IMR-90 (cell line): ENCODE results near the gene JMJD1C. TPM values are rescaled to one million over a fixed set of nuclear protein-coding genes. Genes with fewer than 3 reads are reported as not detected.

ENCODE experiments used
- ATAC-seq: fragments of 200-7000 bp; cut with Tn5 transposase; 2 replicates; pipeline ENCODE4 v1.9.1; 2020; ENCODE audit warnings: low read depth, mild to moderate bottlenecking, moderate library complexity
- BruUV-seq: library from RNA; stranded (reverse); fragments of 400-500 nt; replicated peaks from 2 replicates; lab custom pipeline; 2021; lab: Mats Ljungman, UMichigan
- CTCF ChIA-PET: fragments of 300-600 bp; formaldehyde crosslinking; extraction: SDS; loops from one replicate; lab custom pipeline; 2021; ENCODE audit warnings: antibody characterized with exemption; lab: Yijun Ruan, JAX
- POLR2A ChIA-PET: fragments of 300-600 bp; sonication (Branson Sonifier 250); formaldehyde crosslinking; loops from one replicate; lab custom pipeline; 2022; ENCODE audit warnings: antibody characterized with exemption; ENCODE audit not compliant: unreplicated experiment; lab: Charles Lee
- DNase-seq: peaks from one replicate; pipeline ENCODE4 v3.0.0; 2013
- H2AFZ ChIP-seq: replicated peaks from 2 replicates; pipeline ENCODE3; 2013; ENCODE audit warnings: low read length, mild to moderate bottlenecking; ENCODE audit not compliant: poor library complexity
- H2AK5ac ChIP-seq: 2 replicates; pipeline ENCODE4 v1.6.1; 2013; ENCODE audit warnings: low read depth, low read length, inconsistent platforms
- H2AK9ac ChIP-seq: replicated peaks from 2 replicates; pipeline ENCODE3; 2013; ENCODE audit warnings: mild to moderate bottlenecking, low read depth, low read length, moderate library complexity; ENCODE audit not compliant: poor library complexity
- H2BK120ac ChIP-seq: 2 replicates; pipeline ENCODE4 v1.6.1; 2013; ENCODE audit warnings: low read depth, low read length, inconsistent platforms
- H2BK15ac ChIP-seq: 3 replicates; pipeline ENCODE4 v1.6.1; 2013; ENCODE audit warnings: low read depth, low read length, inconsistent platforms
- H2BK20ac ChIP-seq: 2 replicates; pipeline ENCODE4 v1.6.1; 2013; ENCODE audit warnings: low read depth, mild to moderate bottlenecking, inconsistent platforms, low read length, moderate library complexity
- H2BK5ac ChIP-seq: 2 replicates; pipeline ENCODE4 v1.6.1; 2013; ENCODE audit warnings: mild to moderate bottlenecking, low read depth, low read length, inconsistent platforms; ENCODE audit not compliant: poor library complexity, severe bottlenecking
- H3K14ac ChIP-seq: replicated peaks from 2 replicates; pipeline ENCODE4 v1.6.1; 2013; ENCODE audit warnings: low read depth, low read length, inconsistent platforms
- H3K18ac ChIP-seq: 2 replicates; pipeline ENCODE4 v1.6.1; 2013; ENCODE audit warnings: low read depth, low read length, control low read depth
- H3K23ac ChIP-seq: 2 replicates; pipeline ENCODE4 v1.6.1; 2013; ENCODE audit warnings: low read depth, low read length, inconsistent platforms
- H3K27ac ChIP-seq: 2 replicates; pipeline ENCODE4 v1.5.1; 2013; ENCODE audit warnings: mild to moderate bottlenecking, control low read depth, low read length; ENCODE audit not compliant: insufficient read depth
- H3K27me3 ChIP-seq: 2 replicates; pipeline ENCODE4 v1.6.1; 2013; ENCODE audit warnings: low read length; ENCODE audit not compliant: control insufficient read depth, insufficient read depth
- H3K36me3 ChIP-seq: 2 replicates; pipeline ENCODE4 v1.6.1; 2013; ENCODE audit warnings: low read length, mixed read lengths; ENCODE audit not compliant: control insufficient read depth, insufficient read depth
- H3K4ac ChIP-seq: 2 replicates; pipeline ENCODE4 v1.6.1; 2013; ENCODE audit warnings: low read depth, low read length, inconsistent platforms
- H3K4me1 ChIP-seq: 2 replicates; pipeline ENCODE4 v1.6.1; 2013; ENCODE audit warnings: low read length, mixed read lengths; ENCODE audit not compliant: control insufficient read depth, insufficient read depth
- H3K4me2 ChIP-seq: 2 replicates; pipeline ENCODE4 v1.6.1; 2013; ENCODE audit warnings: low read depth, mild to moderate bottlenecking, control low read depth, low read length, moderate library complexity
- H3K4me3 ChIP-seq: 2 replicates; pipeline ENCODE4 v1.5.1; 2013; ENCODE audit warnings: low read depth, mild to moderate bottlenecking, control low read depth, low read length, moderate library complexity; ENCODE audit not compliant: insufficient read depth
- H3K56ac ChIP-seq: 2 replicates; pipeline ENCODE4 v1.6.1; 2013; ENCODE audit warnings: low read length, inconsistent platforms; ENCODE audit not compliant: insufficient read depth; ENCODE audit errors: extremely low read depth
- H3K79me1 ChIP-seq, 2 experiments: 2 replicates each; pipeline ENCODE4 v1.6.1; 2013; ENCODE audit warnings: low read length in 2 of 2, inconsistent platforms in 1 of 2, low read depth in 1 of 2
- H3K9ac ChIP-seq: 2 replicates; pipeline ENCODE4 v1.6.1; 2013; ENCODE audit warnings: low read depth, low read length, control low read depth
- H3K9me1 ChIP-seq: 2 replicates; pipeline ENCODE4 v1.6.1; 2013; ENCODE audit warnings: low read length, inconsistent platforms; ENCODE audit not compliant: insufficient read depth
- H3K9me3 ChIP-seq: 2 replicates; pipeline ENCODE4 v1.6.1; 2013; ENCODE audit warnings: low read length; ENCODE audit not compliant: control insufficient read depth, insufficient read depth
- H4K20me1 ChIP-seq: 2 replicates; pipeline ENCODE4 v1.6.1; 2013; ENCODE audit warnings: low read length, inconsistent platforms; ENCODE audit not compliant: insufficient read depth
- H4K5ac ChIP-seq: 2 replicates; pipeline ENCODE4 v1.6.1; 2013; ENCODE audit warnings: mild to moderate bottlenecking, low read depth, low read length, control low read depth
- H4K8ac ChIP-seq, 2 experiments: 2 replicates each; pipeline ENCODE4 v1.6.1; 2013; ENCODE audit warnings: low read depth in 2 of 2, low read length in 2 of 2, control low read depth in 1 of 2, inconsistent platforms in 1 of 2
- H4K91ac ChIP-seq: 2 replicates; pipeline ENCODE4 v1.6.1; 2013; ENCODE audit warnings: low read depth, low read length, inconsistent platforms; ENCODE audit not compliant: insufficient read depth
- FOS ChIP-seq: fragments of 150-350 bp; IDR thresholded peaks from 2 replicates; pipeline ENCODE4 v1.6.1; 2016; ENCODE audit warnings: low read depth, low read length
- MAFK ChIP-seq: IDR thresholded peaks from 2 replicates; pipeline ENCODE4 v1.6.1; 2012; ENCODE audit warnings: low read depth, low read length, improper control_type of control experiment
- MAZ ChIP-seq: IDR thresholded peaks from 2 replicates; pipeline ENCODE4 v1.6.1; 2012; ENCODE audit warnings: low read depth, mild to moderate bottlenecking, low read length, improper control_type of control experiment, moderate library complexity, borderline replicate concordance
- RAD21 ChIP-seq: IDR thresholded peaks from 2 replicates; pipeline ENCODE4 v1.6.1; 2012; ENCODE audit warnings: low read length, improper control_type of control experiment
- SMC3 ChIP-seq: fragments of 150-350 bp; IDR thresholded peaks from 2 replicates; pipeline ENCODE4 v1.6.1; 2016; ENCODE audit warnings: low read depth, mild to moderate bottlenecking, antibody characterized with exemption, low read length, moderate library complexity
- USF2 ChIP-seq: fragments of 150-350 bp; IDR thresholded peaks from 2 replicates; pipeline ENCODE4 v1.6.1; 2017; ENCODE audit warnings: mild to moderate bottlenecking, antibody characterized with exemption, low read length, low read depth
- WGBS, 2 experiments: methylation state at CpG; one replicate each; pipeline versions ENCODE4 v1.1.5 to v1.1.7; 2013; ENCODE audit warnings: missing lambda C conversion rate in 2 of 2; ENCODE audit not compliant: insufficient read length in 1 of 2; ENCODE audit errors: extremely low coverage in 2 of 2; 5-methylcytosine and 5-hydroxymethylcytosine counted together
- dilution Hi-C: fragments of 300-500 bp; cut with HindIII; formaldehyde crosslinking; loops from one replicate; pipeline ENCODE4 v1.14.3; 2018; ENCODE audit warnings: low sequenced_read_pairs; ENCODE audit not compliant: unreplicated experiment
- in situ Hi-C: fragments of 300-500 bp; cut with MboI; formaldehyde crosslinking; loops from 3 replicates; pipeline ENCODE4 v1.14.3; 2019; ENCODE audit warnings: low sequenced_read_pairs, inconsistent platforms, mixed read lengths
- intact Hi-C: fragments of 100-400 bp; cut with micrococcal nuclease; formaldehyde crosslinking; loops from 2 replicates; pipeline ENCODE4 v1.10.0; 2022
- polyA plus RNA-seq, 3 experiments: library from polyadenylated mRNA; depleted of rRNA; stranded (reverse); fragments of >200 nt; gene quantifications; 2 replicates each; pipeline ENCODE4 v1.2.3, GENCODE V29; 2012; ENCODE audit warnings: low replicate concordance in 1 of 3
- total RNA-seq: library from RNA; depleted of rRNA; stranded (reverse); fragments of >200 nt; gene quantifications from 2 replicates; pipeline ENCODE4 v1.2.3, GENCODE V29; 2012

Gene JMJD1C
- total and polyA plus RNA-seq, 2 of the 4 experiments (the other 2 are of a cell fraction) = 15.6 to 96.8 TPM

- Histone ChIP-seq H4K5ac (no peak overlapping the region), H4K8ac (no peak overlapping the region), H3K18ac (no peak overlapping the region), H3K14ac (no peak overlapping the region), H2BK120ac (no peak overlapping the region), H3K9ac (no peak overlapping the region), H3K27ac (no peak overlapping the region), H4K91ac (no peak overlapping the region), H3K4me3 (no peak overlapping the region), H2BK15ac (no peak overlapping the region), H3K79me1 (peaks cover 11 to 41% of the 10 kb centered on the region in 2 experiments), H3K4me2 (no peak overlapping the region), H3K56ac (no peak overlapping the region), H4K20me1 (no peaks in the 10 kb centered on the region; the same call in 1 of the 2 replicates), H3K9me1 (peaks cover 7% of the 10 kb centered on the region; the same call in 1 of the 2 replicates), H3K23ac (no peak overlapping the region), H3K27me3 (no peaks in the 10 kb centered on the region), H2AK9ac (no peak overlapping the region), H3K36me3 (peaks cover 7% of the 10 kb centered on the region), H3K4ac (no peak overlapping the region), H2BK5ac (no peak overlapping the region), H2BK20ac (no peak overlapping the region), H2AFZ (no peak overlapping the region), H3K4me1 (peaks cover 11% of the 10 kb centered on the region), H2AK5ac (no peak overlapping the region), H3K9me3 (no peaks in the 10 kb centered on the region)
- TF ChIP-seq RAD21 = no peak
- TF ChIP-seq MAZ = no peak
- TF ChIP-seq MAFK = no peak
- TF ChIP-seq SMC3 = no peak
- TF ChIP-seq USF2 = no peak
- no peak for TF ChIP-seq FOS
- ATAC-seq = no peak
- intact Hi-C loops = no loop called here
- ChIA-PET POLR2A (interaction anchor here (0.7 kb wide), 1 partner anchor 517 kb away, joined by 5 read pairs; no protein-coding TSS in a partner anchor), CTCF (interaction anchor here (0.7 kb wide), 2 partner anchors 305 to 427 kb away, joined by 3 read pairs; no protein-coding TSS in a partner anchor)
- in situ Hi-C loops = no loop called here
- dilution Hi-C loops = no loop called here
- DNase-seq = no peak
- no TSS peak for BruUV-seq
- WGBS, 2 experiments = no CpG with 5 or more reads among the region's 1 CpG
These were observed 264.7 kb downstream of the JMJD1C start for GRCh38 chr10:63201118-63201517.
